ENCODE data around the gene TAF11L6.
"Not testable (repeated sequence)": the region's sequence is repeated elsewhere in the genome, so short reads cannot be mapped to it uniquely, and the experiment has no call there.

The TAF11L6 gene

GRCh38 chr5:17528369-17528768 is at the start of gene TAF11L6:
TSS of gene TAF11L6 (plus strand) at chr5:17528669.
- not testable (repeated sequence) for H3K4me3 ChIP-seq (replicated peaks; ENCODE audit: low read depth, low read length); DNase-seq (ENCODE audit: extremely low read depth, low read depth)

- no peak for DNase-seq (ENCODE audit: extremely low read depth, low read depth)
- no peak overlapping the region for H3K4me3 ChIP-seq (replicated peaks; ENCODE audit: low read depth, low read length)
- no peak for TF ChIP-seq CTCF (IDR thresholded peaks at IDR 0.05; ENCODE audit: low read depth, low read length, missing control alignments)
These were observed 47.1 kb upstream of the TAF11L6 start for GRCh38 chr5:17481378-17481777.

GRCh38 chr5:17482790-17483189 is 45.7 kb upstream of the TAF11L6 start:
- no peak overlapping the region for H3K4me3 ChIP-seq (replicated peaks; ENCODE audit: low read depth, low read length)
- no peak for DNase-seq (ENCODE audit: extremely low read depth, low read depth)
- no peak for TF ChIP-seq CTCF (IDR thresholded peaks at IDR 0.05; ENCODE audit: low read depth, low read length, missing control alignments)

GRCh38 chr5:17486464-17487173 is 41.9 kb upstream of the TAF11L6 start:
- DNase-seq (ENCODE audit: extremely low read depth, low read depth); H3K4me3 ChIP-seq (replicated peaks; ENCODE audit: low read depth, low read length): not testable (repeated sequence)

GRCh38 chr5:17487174-17487512 is 41.3 kb upstream of the TAF11L6 start:
- DNase-seq (ENCODE audit: extremely low read depth, low read depth) = no peak
- H3K4me3 ChIP-seq (replicated peaks; ENCODE audit: low read depth, low read length) = no peak overlapping the region
- TF ChIP-seq CTCF (IDR thresholded peaks at IDR 0.05; ENCODE audit: low read depth, low read length, missing control alignments) = no peak

- not testable (repeated sequence) for DNase-seq (ENCODE audit: extremely low read depth, low read depth); H3K4me3 ChIP-seq (replicated peaks; ENCODE audit: low read depth, low read length)
These were observed 37.2 kb upstream of the TAF11L6 start for GRCh38 chr5:17491257-17491656.

- no peak for TF ChIP-seq CTCF (IDR thresholded peaks at IDR 0.05; ENCODE audit: low read depth, low read length, missing control alignments)
- DNase-seq (ENCODE audit: extremely low read depth, low read depth) = no peak
- H3K4me3 ChIP-seq (replicated peaks; ENCODE audit: low read depth, low read length) = no peak overlapping the region
These were observed 35.7 kb upstream of the TAF11L6 start for GRCh38 chr5:17492770-17493169.

GRCh38 chr5:17497446-17497845 is 31.0 kb upstream of the TAF11L6 start:
- no peak for DNase-seq (ENCODE audit: extremely low read depth, low read depth)
- H3K4me3 ChIP-seq (replicated peaks; ENCODE audit: low read depth, low read length) = no peak overlapping the region
- TF ChIP-seq CTCF (IDR thresholded peaks at IDR 0.05; ENCODE audit: low read depth, low read length, missing control alignments) = no peak

GRCh38 chr5:17497931-17498330 is 30.5 kb upstream of the TAF11L6 start, which contains the start of gene TAF11L2:
TSS of gene TAF11L2 (plus strand) at chr5:17498231.
- H3K4me3 ChIP-seq (replicated peaks; ENCODE audit: low read depth, low read length); DNase-seq (ENCODE audit: extremely low read depth, low read depth): not testable (repeated sequence)

Measured in HFF-Myc (cell line).